GM06990 (cell line): ENCODE measurements around the gene CCDC148.

ENCODE experiments used
- DNase-seq: peaks from one replicate; pipeline ENCODE4 v3.0.0-alpha.2; 2011; ENCODE audit not compliant: insufficient read length; ENCODE audit errors: extremely low read depth
- H3K27me3 ChIP-seq: replicated peaks from 2 replicates; pipeline ENCODE4 v1.6.0; 2011; ENCODE audit warnings: low read length; ENCODE audit not compliant: control insufficient read depth, insufficient read depth
- H3K36me3 ChIP-seq: 2 replicates; pipeline ENCODE4 v1.5.1; 2011; ENCODE audit warnings: low read length; ENCODE audit not compliant: control insufficient read depth, insufficient read depth
- H3K4me3 ChIP-seq: replicated peaks from 2 replicates; pipeline ENCODE4 v1.5.1; 2011; ENCODE audit warnings: low read depth, mild to moderate bottlenecking, control low read depth, low read length
- TF ChIP-seq, protein P1 (sequence below): IDR thresholded peaks from 2 replicates; pipeline ENCODE4 v1.5.1; 2011; ENCODE audit warnings: low read length, control low read depth, mild to moderate bottlenecking, inconsistent platforms; ENCODE audit not compliant: insufficient read depth, poor library complexity, severe bottlenecking

Gene CCDC148

DNA sequence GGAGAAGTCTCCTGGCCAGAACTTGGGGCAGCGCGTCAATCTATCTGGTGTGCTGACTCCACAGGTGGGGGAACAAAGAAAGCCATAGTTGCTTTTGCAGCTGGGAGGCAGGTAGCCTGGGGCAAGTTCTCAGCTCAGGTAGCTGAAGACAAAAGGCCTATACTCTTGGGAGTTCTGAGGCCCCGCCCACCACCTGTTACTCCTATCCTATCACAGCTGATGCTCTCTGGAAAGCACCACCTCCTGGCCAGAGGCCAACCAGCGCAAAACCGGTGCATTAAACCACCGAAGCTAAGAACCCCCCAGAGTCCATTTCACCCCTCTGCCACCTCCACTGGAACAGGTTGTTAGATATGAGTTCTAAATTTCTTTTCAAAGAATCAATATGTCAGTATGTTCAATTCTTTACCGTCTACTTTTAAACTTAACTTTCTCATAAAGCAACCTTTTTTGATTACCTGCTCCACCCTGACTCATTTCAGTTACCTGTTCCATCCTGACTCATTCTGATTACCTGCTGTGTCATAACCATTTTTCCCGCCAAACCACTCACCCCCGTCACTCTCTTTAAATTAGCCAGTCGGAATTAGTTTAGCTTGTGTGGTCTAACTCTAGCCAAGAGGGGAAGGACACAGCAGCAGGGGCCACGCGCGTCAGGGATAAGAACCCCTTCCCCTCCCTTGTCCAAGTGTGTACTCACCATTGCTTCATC, 311.5 kb downstream of the CCDC148 start:
- H3K27me3 ChIP-seq: no peaks in the 10 kb centered on the region
- H3K4me3 ChIP-seq: no peak overlapping the region
- TF ChIP-seq, protein P1, sequence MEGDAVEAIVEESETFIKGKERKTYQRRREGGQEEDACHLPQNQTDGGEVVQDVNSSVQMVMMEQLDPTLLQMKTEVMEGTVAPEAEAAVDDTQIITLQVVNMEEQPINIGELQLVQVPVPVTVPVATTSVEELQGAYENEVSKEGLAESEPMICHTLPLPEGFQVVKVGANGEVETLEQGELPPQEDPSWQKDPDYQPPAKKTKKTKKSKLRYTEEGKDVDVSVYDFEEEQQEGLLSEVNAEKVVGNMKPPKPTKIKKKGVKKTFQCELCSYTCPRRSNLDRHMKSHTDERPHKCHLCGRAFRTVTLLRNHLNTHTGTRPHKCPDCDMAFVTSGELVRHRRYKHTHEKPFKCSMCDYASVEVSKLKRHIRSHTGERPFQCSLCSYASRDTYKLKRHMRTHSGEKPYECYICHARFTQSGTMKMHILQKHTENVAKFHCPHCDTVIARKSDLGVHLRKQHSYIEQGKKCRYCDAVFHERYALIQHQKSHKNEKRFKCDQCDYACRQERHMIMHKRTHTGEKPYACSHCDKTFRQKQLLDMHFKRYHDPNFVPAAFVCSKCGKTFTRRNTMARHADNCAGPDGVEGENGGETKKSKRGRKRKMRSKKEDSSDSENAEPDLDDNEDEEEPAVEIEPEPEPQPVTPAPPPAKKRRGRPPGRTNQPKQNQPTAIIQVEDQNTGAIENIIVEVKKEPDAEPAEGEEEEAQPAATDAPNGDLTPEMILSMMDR: no peak
- DNase-seq: no peak
- H3K36me3 ChIP-seq: no peaks in the 10 kb centered on the region

DNA sequence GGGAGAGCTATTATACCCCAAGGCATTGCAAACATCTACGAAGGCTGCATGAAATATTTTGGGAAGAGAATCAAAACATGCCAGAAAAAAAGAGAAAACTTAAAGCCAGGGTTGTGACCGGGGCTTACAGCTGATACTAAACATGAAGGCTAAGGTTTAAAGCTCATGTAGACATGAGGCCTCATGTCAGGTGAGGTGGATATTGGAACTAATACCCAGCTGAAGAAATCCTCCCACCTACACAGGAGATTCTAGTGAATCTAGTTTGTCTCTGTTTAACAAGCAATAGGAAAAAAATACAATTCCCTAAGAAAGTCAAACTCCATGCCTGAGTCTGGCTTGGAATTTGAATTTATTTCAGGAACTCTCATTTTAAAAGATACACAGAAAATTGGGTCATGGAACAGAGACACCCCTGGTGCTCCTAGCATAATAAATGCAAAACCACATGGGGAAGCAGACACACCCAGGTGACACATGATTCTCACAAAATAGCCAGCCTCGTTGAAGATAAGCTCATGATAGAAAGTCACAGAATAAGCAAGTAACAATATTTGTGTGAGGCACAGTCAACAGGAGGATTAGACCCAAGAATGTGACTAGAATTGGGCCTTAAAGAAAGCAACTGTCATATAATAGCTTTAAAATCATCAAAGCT, 312.7 kb downstream of the CCDC148 start:
- Histone ChIP-seq H3K36me3 (no peaks in the 10 kb centered on the region), H3K4me3 (no peak overlapping the region), H3K27me3 (no peaks in the 10 kb centered on the region; the same call in 1 of the 2 replicates)
- no peak for DNase-seq
- TF ChIP-seq, protein P1: no peak

DNA sequence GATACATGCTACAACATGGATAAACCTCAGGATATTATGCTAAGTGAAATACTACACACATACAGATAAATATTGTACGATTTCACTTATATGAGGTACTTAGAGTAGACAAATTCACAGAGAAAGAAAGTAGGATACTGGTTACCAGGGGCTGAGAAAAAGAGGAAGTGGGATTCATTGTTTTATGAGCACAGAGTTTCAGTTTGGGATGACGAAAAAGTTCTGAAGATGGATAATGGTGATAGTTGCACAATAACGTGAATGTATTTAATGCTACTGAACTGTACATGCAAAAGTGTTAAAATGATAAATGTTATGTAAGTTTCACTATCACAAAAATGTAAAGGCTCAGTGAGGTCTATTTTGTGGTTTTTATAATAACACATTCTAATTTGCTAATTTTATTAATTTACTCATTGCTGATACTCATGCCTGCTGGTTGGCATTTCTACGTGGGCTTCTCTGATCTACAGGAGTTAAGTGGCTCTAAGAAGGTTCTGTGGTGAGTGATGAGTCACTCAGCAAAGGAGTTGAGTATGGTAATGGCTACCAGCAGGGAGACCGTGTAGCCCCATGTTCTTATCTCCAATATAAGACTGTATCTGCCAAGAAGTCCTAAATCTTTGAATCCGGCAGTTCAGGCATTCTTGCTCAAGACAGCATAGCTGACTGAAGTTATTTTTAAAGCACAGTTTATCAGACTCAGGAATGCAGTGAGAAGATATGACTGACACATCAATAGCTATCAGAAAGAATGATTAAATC, 313.8 kb downstream of the CCDC148 start:
- DNase-seq: no peak

DNA sequence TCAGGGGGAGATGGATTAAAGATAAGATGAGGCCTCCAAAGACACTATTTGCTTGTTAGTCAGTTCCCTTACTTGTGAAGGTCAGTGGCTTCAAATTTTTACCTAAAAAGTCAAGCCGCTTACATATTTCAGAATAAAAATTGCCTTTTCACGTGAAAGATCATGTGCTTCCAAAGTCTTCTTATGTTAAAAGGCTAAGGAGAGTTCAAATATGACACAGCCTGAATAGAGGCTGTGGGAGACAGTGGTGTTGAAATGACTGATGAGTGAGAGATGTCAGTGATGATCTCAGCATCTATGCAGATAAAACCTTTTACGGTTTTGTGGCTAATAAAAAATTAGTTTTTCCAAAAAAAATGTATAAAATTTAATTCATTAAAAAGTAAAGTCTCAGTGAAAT, 314.4 kb downstream of the CCDC148 start:
- no peaks in the 10 kb centered on the region for H3K36me3 ChIP-seq
- H3K27me3 ChIP-seq: no peaks in the 10 kb centered on the region; the same call in 1 of the 2 replicates
- TF ChIP-seq, protein P1: no peak
- no peak overlapping the region for H3K4me3 ChIP-seq
- DNase-seq: no peak

More for the DNA sequence above, 313.8 kb downstream of the CCDC148 start:
- no peaks in the 10 kb centered on the region; the same call in 1 of the 2 replicates for H3K27me3 ChIP-seq
- no peak overlapping the region for H3K4me3 ChIP-seq
- H3K36me3 ChIP-seq: no peaks in the 10 kb centered on the region
- TF ChIP-seq, protein P1: no peak

DNA sequence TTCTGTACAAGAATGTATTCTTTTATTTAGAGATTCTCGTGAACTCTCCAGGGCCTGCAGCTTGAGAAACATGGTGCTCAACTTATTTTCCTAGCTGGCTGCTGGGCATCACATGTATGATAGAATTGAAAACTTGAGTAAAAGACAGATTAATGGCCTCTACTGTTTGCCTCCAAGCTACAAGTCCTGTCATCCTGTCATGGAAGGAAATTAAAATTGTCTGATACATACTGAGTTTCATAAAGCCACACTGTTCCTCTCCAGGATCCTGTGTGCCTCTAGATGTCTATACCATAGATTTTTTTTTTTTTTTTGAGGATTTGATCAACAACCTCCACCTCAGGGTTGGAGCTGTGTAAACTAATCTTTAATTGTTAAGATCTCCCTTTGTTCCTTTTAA, 316.4 kb downstream of the CCDC148 start:
- DNase-seq: no peak
- H3K36me3 ChIP-seq: no peaks in the 10 kb centered on the region
- TF ChIP-seq, protein P1: no peak
- H3K27me3 ChIP-seq: no peaks in the 10 kb centered on the region; the same call in none of the 2 replicates
- H3K4me3 ChIP-seq: no peak overlapping the region
